Pancreas (tissue), 10 donors: Measurements from ENCODE around the gene HTD2. TPM values are rescaled to one million over a fixed set of nuclear protein-coding genes. Genes with fewer than 3 reads are reported as not detected.

Experiments used
- ATAC-seq, 4 donors: fragments of 200-7000 bp; cut with Tn5 transposase; one replicate each; pipeline versions ENCODE4 v1.8.0 to v1.9.1; 2020; ENCODE audit warnings: mild to moderate bottlenecking in 4 of 4, moderate library complexity in 4 of 4
- DNase-seq, 6 donors: peaks; one replicate each; pipeline ENCODE4 v3.0.0-alpha.2; 2020
- FAIRE-seq: peaks from 2 replicates; lab custom pipeline; 2012; peaks lifted over from hg19 to GRCh38; lab: Jason Lieb, UNC
- H3K27ac ChIP-seq, 4 donors: fragments of 200-600 bp; sonication (generic); 1 replicate in 3 of 4; 2 replicates in 1 of 4; pipeline versions ENCODE4 v1.5.0 to v1.8.0; 2020
- H3K27me3 ChIP-seq, 4 donors: fragments of 200-600 bp; one replicate each; pipeline ENCODE4 v1.8.0; 2021
- H3K36me3 ChIP-seq, 3 donors: fragments of 200-600 bp; sonication (generic) in 1 of 3; one replicate each; pipeline versions ENCODE4 v1.5.0 to v1.8.0; 2020 to 2021
- H3K4me1 ChIP-seq, 3 donors: fragments of 200-600 bp; one replicate each; pipeline ENCODE4 v1.8.0; 2021
- H3K4me3 ChIP-seq, 4 donors: fragments of 200-600 bp; sonication (generic) in 2 of 4; one replicate each; pipeline versions ENCODE4 v1.5.0 to v1.8.0; 2020 to 2021
- H3K9me3 ChIP-seq, 4 donors: fragments of 200-600 bp; one replicate each; pipeline ENCODE4 v1.8.0; 2021
- WGBS, 2 donors: extraction: QIAGEN DNeasy Blood & Tissue Kit; methylation state at CpG; one replicate each; pipeline ENCODE4 v1.1.7; 2013; 5-methylcytosine and 5-hydroxymethylcytosine counted together
- intact Hi-C, 3 donors: fragments of 100-400 bp; cut with DNase I; formaldehyde crosslinking; loops; one replicate each; pipeline versions ENCODE4 v1.11.1 to v1.14.2; 2022
- polyA plus RNA-seq, 2 donors: library from polyadenylated mRNA; stranded (reverse); fragments of 200-250 nt; gene quantifications; one replicate each; pipeline ENCODE4 v1.2.3, GENCODE V29; 2013
- total RNA-seq, 6 donors: library from RNA; stranded (reverse); fragmentation: NEBNext Ultra II Directional in 4 of 6; extraction: Animal tissue kit (Norgen Biotek cat#: 25700) in 4 of 6; gene quantifications; one replicate each; pipeline versions ENCODE4 v1.2.1 to v1.2.4, GENCODE V29; 2021 to 2023
- TF ChIP-seq, protein P1 (sequence below), 4 donors: fragments of 200-600 bp; sonication (generic) in 3 of 4; IDR thresholded peaks; one replicate each; pipeline versions ENCODE4 v1.5.0 to v1.8.0; 2021; ENCODE audit warnings: antibody characterized with exemption in 4 of 4
- donor health status: healthy with polysubstance abuse.
- donor health status: DM: no; HTN: no; CAD: no; lungs with moderate emphysema.
- donor health status: DM: no; HTN: no; CAD: no.
- donor health status: control.
- donor health status: control.
- donor health status: Bipolar disorder and iron deficiency.
- donor health status: DM: yes; HTN: yes; CAD: no.
- donor health status: DM: no; HTN: no; CAD: no.
- donor health status: DM: no; HTN: no; CAD: no.
- donor health status: DM: yes; HTN: yes; CAD: no.

Gene HTD2
- total and polyA plus RNA-seq, 8 donors, result 0.68 to 5.5 (median 3.5) TPM

DNA sequence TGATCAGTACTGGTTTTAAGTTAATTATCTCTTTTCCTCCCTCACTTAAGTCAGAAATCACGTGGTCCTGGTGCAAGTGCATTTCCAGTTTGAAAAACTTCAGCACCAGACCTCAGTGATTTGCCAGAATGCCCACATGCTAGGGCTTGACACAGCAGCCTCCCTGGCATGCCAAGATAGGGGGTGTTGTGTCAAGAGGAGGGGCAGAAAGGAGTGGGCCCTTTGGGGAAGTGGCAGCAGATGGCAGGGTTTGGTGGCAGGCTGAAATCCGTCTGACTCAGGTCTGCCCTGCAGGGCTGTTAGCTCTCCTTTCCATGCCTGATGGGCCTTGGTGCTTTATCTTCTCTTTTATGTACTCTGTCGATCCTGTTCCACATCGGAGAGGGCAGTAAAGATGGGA, 49.7 kb downstream of the HTD2 start:
- H3K27me3 ChIP-seq, result no peaks in the 10 kb centered on the region
- no peaks in the 10 kb centered on the region for H3K9me3 ChIP-seq
- intact Hi-C loops, result no loop called here
- ATAC-seq (peak in 3 of 4 donors; percentile 24 to 69 (median 44)), DNase-seq (no peak), FAIRE-seq (no peak)
- H3K27ac ChIP-seq, result no peak overlapping the region
- H3K4me3 ChIP-seq, result no peak overlapping the region
- TF ChIP-seq, protein P1, sequence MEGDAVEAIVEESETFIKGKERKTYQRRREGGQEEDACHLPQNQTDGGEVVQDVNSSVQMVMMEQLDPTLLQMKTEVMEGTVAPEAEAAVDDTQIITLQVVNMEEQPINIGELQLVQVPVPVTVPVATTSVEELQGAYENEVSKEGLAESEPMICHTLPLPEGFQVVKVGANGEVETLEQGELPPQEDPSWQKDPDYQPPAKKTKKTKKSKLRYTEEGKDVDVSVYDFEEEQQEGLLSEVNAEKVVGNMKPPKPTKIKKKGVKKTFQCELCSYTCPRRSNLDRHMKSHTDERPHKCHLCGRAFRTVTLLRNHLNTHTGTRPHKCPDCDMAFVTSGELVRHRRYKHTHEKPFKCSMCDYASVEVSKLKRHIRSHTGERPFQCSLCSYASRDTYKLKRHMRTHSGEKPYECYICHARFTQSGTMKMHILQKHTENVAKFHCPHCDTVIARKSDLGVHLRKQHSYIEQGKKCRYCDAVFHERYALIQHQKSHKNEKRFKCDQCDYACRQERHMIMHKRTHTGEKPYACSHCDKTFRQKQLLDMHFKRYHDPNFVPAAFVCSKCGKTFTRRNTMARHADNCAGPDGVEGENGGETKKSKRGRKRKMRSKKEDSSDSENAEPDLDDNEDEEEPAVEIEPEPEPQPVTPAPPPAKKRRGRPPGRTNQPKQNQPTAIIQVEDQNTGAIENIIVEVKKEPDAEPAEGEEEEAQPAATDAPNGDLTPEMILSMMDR (IDR thresholded peaks at IDR 0.05), result no peak
- no peaks in the 10 kb centered on the region for H3K36me3 ChIP-seq
- 42 to 45% methylated on average over 4 of the region's 4 CpGs for WGBS, 2 donors
- no peaks in the 10 kb centered on the region for H3K4me1 ChIP-seq

DNA sequence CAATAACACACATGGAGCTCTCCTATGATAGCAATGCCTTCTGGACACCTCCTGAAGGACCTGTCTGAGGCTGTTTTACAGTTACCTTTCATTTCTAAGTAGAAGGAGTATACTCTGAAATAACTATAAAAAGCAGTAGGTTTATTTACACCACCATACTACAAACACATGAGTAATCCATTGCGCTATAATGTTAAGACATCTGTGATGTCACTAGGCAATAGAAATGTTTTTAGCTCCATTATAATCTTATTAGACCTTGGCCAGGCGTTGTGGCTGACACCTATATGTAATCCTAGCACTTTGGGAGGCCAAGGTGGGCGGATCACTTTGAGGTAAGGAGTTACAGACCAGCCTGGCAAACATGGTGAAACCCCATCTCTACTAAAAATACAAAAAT, 51.1 kb downstream of the HTD2 start:
- 93 to 95% methylated on average over 3 of the region's 3 CpGs for WGBS, 2 donors
- H3K4me1 ChIP-seq, result no peaks in the 10 kb centered on the region
- no peak for FAIRE-seq
- no peaks in the 10 kb centered on the region for H3K27me3 ChIP-seq
- intact Hi-C loops, result no loop called here
- no peak for ATAC-seq
- H3K27ac ChIP-seq, result no peak overlapping the region
- no peaks in the 10 kb centered on the region for H3K36me3 ChIP-seq
- H3K4me3 ChIP-seq, result no peak overlapping the region
- H3K9me3 ChIP-seq, result no peaks in the 10 kb centered on the region
- TF ChIP-seq, protein P1 (IDR thresholded peaks at IDR 0.05), result no peak
- DNase-seq, result no peak

DNA sequence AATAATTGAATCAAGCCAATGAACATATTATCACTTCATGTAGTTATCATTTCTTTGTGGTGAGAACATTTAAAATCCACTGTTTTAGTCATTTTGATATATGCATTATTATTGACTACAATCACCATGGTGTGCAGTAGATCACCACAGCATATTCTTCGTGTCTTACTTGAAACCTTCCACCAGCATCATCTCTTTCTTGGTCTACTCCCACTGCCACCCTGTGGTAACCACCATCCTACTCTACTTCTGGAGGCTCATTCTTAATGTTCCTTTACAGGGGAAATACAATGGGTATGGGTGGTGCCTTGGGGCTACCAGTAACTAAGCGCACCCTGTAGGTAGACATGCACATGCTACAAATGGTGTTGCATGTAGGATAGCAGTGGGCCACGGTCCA, 51.8 kb downstream of the HTD2 start:
- Histone ChIP-seq H3K4me1 (no peaks in the 10 kb centered on the region), H3K27ac (no peak overlapping the region), H3K4me3 (no peak overlapping the region), H3K36me3 (no peaks in the 10 kb centered on the region), H3K27me3 (no peaks in the 10 kb centered on the region), H3K9me3 (no peaks in the 10 kb centered on the region)
- ATAC-seq (no peak), DNase-seq (no peak), FAIRE-seq (no peak)
- WGBS, 2 donors, result 94 to 97% methylated on average over 3 of the region's 3 CpGs
- intact Hi-C loops, result no loop called here
- TF ChIP-seq, protein P1 (IDR thresholded peaks at IDR 0.05), result no peak

DNA sequence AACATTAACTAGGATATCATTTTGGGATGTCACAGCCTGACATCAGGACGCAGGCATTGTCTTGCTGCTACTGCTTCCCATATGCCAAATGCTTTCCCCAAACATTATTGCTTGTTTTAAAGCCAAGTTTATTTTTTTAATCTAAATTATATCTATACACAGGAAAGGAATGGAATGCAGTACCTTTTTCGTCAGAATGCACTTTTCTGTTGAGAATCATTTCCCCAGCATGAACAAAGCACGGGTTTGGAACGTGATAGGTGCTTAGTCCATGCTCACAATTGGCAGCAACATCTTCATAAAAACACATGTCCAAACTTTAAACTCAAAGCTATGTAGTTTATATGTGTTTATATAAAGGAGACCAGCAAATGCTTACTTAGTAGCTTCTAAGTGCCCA, 52.5 kb downstream of the HTD2 start:
- 88 to 95% methylated on average over 4 of the region's 4 CpGs for WGBS, 2 donors
- intact Hi-C loops, result no loop called here

DNA sequence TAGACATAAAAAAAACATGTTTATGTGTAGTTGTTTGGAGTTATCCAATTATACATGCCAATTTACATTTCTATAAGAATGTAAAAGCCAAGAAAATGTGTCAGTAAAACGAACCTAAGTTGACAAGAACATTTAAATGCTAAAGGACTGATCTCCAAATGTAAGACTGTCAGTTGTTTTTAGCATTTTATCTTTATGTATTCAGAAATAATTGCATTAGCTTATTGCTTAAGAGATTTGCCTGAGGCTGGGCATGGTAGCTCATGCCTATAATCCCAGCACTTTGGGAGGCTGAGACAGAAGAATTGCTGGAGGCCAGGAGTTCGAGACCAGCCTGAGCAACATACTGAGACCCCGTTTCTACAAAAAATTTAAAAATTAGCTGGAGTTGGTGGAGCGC, 53.3 kb downstream of the HTD2 start:
- intact Hi-C loops, result no loop called here
- Histone ChIP-seq H3K4me3 (no peak overlapping the region), H3K9me3 (no peaks in the 10 kb centered on the region), H3K36me3 (no peaks in the 10 kb centered on the region), H3K27me3 (no peaks in the 10 kb centered on the region), H3K4me1 (no peaks in the 10 kb centered on the region), H3K27ac (no peak overlapping the region)
- FAIRE-seq, result no peak
- WGBS, 2 donors, result 88 to 92% methylated on average over 4 of the region's 4 CpGs
- ATAC-seq, result no peak
- TF ChIP-seq, protein P1 (IDR thresholded peaks at IDR 0.05), result no peak
- no peak for DNase-seq

More for the DNA sequence above, 52.5 kb downstream of the HTD2 start:
- DNase-seq (no peak), ATAC-seq (no peak), FAIRE-seq (no peak)
- Histone ChIP-seq H3K36me3 (no peaks in the 10 kb centered on the region), H3K4me1 (no peaks in the 10 kb centered on the region), H3K27ac (no peak overlapping the region), H3K27me3 (no peaks in the 10 kb centered on the region), H3K4me3 (no peak overlapping the region), H3K9me3 (no peaks in the 10 kb centered on the region)
- TF ChIP-seq, protein P1 (IDR thresholded peaks at IDR 0.05), result no peak
